GM12891 (cell line): Measurements from ENCODE around the gene ANKRD63.

Experiments
- POLR2A ChIP-seq: IDR thresholded peaks from 2 replicates; pipeline ENCODE4 v1.6.1; 2011; ENCODE audit warnings: low read depth, low read length, control low read depth
- POLR2AphosphoS5 ChIP-seq: IDR thresholded peaks from 2 replicates; pipeline ENCODE4 v1.6.1; 2011; ENCODE audit warnings: low read depth, low read length, control low read depth

DNA sequence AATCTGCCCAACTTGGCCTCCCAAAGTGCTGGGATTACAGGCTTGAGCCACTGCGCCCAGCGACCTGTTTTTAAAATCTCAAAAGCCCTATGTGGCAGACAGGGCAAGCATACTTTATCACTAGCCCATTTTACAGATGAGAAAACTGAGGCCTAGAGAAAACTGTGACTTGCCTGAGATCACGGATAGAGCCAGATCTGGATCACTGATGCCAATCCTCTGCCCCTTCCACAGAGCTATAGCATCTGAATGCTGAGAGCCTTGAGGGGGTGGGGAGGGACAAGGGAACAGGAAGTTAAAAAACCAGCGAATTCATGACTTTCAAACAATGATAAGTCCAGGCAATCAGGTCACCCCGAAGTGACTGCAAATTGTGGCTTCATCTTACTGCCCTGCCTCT is 7.3 kb downstream of the ANKRD63 start:
- TF ChIP-seq POLR2AphosphoS5 = no peak
- TF ChIP-seq POLR2A = no peak
